BLaER1 (cell line): ENCODE measurements around the gene SCUBE1.

ENCODE experiments used
- H3K27ac ChIP-seq: shearing (Covaris generic); formaldehyde crosslinking; 2 replicates; pipeline ENCODE4 v1.8.1; 2022
- H3K27me3 ChIP-seq: shearing (Covaris generic); formaldehyde crosslinking; 2 replicates; pipeline ENCODE4 v1.8.1; 2022
- H3K36me3 ChIP-seq: shearing (Covaris generic); formaldehyde crosslinking; 2 replicates; pipeline ENCODE4 v1.8.1; 2022
- H3K4me1 ChIP-seq: shearing (Covaris generic); formaldehyde crosslinking; 2 replicates; pipeline ENCODE4 v1.8.1; 2022
- H3K4me2 ChIP-seq: shearing (Covaris generic); formaldehyde crosslinking; 2 replicates; pipeline ENCODE4 v1.8.1; 2022
- H3K4me3 ChIP-seq: shearing (Covaris generic); formaldehyde crosslinking; 2 replicates; pipeline ENCODE4 v1.8.1; 2022
- H3K9ac ChIP-seq: shearing (Covaris generic); formaldehyde crosslinking; 2 replicates; pipeline ENCODE4 v1.8.1; 2022
- H3K9me3 ChIP-seq: shearing (Covaris generic); formaldehyde crosslinking; 2 replicates; pipeline ENCODE4 v1.8.1; 2022
- H4K20me1 ChIP-seq: shearing (Covaris generic); formaldehyde crosslinking; 2 replicates; pipeline ENCODE4 v1.8.1; 2022
- Cebpa-rat ChIP-seq: shearing (Covaris generic); IDR thresholded peaks from 2 replicates; pipeline ENCODE4 v1.8.1; 2022

SCUBE1 gene

GRCh38 chr22:43228863-43229262 is 114.3 kb downstream of the SCUBE1 start:
- H4K20me1 ChIP-seq = no peaks in the 10 kb centered on the region
- H3K27ac ChIP-seq = no peak overlapping the region
- no peak overlapping the region; the same call in 1 of the 2 replicates for H3K4me2 ChIP-seq
- no peak for TF ChIP-seq Cebpa-rat
- H3K36me3 ChIP-seq = no peaks in the 10 kb centered on the region
- H3K9ac ChIP-seq = no peak overlapping the region
- no peaks in the 10 kb centered on the region for H3K27me3 ChIP-seq
- no peaks in the 10 kb centered on the region for H3K9me3 ChIP-seq
- H3K4me3 ChIP-seq = no peak overlapping the region
- peaks cover 62% of the 10 kb centered on the region for H3K4me1 ChIP-seq

- H3K9me3 ChIP-seq = no peaks in the 10 kb centered on the region
- no peaks in the 10 kb centered on the region for H3K36me3 ChIP-seq
- 0 out of 2 replicates have a peak overlapping the region, but pooled peaks have one; percentile 18 for H3K27ac ChIP-seq
- TF ChIP-seq Cebpa-rat = no peak
- H4K20me1 ChIP-seq = no peaks in the 10 kb centered on the region
- H3K4me2 ChIP-seq = peak overlapping the region; percentile 70
- no peaks in the 10 kb centered on the region for H3K27me3 ChIP-seq
- H3K4me3 ChIP-seq = no peak overlapping the region
- H3K4me1 ChIP-seq = peaks cover 66% of the 10 kb centered on the region
- no peak overlapping the region for H3K9ac ChIP-seq
These were observed 114.8 kb downstream of the SCUBE1 start for GRCh38 chr22:43228330-43228729.

GRCh38 chr22:43227239-43227630 is 115.9 kb downstream of the SCUBE1 start:
- Histone ChIP-seq H3K27ac (0 out of 2 replicates have a peak overlapping the region, but pooled peaks have one; percentile 22), H3K4me3 (no peak overlapping the region), H4K20me1 (no peaks in the 10 kb centered on the region), H3K4me2 (peak overlapping the region; percentile 70), H3K4me1 (peaks cover 75% of the 10 kb centered on the region), H3K9ac (peak overlapping the region; percentile 36; the same call in 1 of the 2 replicates), H3K27me3 (no peaks in the 10 kb centered on the region), H3K36me3 (no peaks in the 10 kb centered on the region), H3K9me3 (no peaks in the 10 kb centered on the region)
- TF ChIP-seq Cebpa-rat = no peak

DNA sequence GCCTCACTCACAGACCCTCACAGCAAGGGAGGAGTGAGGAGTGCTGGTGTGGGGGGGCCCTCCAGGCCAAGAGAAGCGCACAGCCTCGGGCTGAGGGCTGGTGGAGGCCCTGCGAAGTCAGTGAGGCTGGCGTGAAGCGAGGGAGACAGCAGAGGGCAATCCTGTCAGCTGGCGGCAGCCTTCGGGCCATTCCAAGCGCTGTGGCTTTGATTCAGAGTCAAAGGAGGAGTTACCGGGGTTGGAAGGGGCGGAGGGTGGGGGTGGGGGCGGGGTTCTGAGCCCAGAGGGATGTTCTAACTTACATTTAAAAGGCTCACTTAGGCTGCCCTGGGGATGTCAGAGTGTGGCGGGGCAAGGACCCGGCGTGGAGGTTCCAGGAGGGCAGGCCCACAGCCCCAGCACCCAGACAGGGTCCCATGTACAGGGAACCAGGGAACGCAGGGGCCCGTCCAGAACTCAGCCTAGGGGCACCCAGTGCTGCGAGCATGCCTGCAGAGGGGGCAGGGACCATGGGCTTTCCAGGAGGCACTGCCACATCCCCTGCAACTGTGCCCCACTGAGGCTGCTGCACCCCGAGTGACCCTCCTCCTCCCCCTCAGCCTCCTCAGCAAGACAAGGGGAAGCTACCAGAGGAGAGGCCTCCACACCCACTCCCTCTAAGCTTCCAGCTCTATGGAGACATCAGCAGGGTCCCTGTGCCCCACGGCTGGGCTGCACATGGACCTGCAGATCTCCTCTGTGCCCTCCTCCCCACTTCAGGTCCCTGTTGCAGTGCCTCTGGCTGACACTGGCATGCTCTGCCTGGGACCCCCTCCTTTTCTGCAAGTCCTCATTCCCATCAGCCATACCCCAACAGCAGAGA is 116.6 kb downstream of the SCUBE1 start:
- H3K4me2 ChIP-seq = peak overlapping the region; percentile 70
- H3K4me1 ChIP-seq = peaks cover 70% of the 10 kb centered on the region
- H3K27me3 ChIP-seq = no peaks in the 10 kb centered on the region
- no peaks in the 10 kb centered on the region for H3K9me3 ChIP-seq
- TF ChIP-seq Cebpa-rat = no peak
- peak overlapping the region; percentile 22; the same call in 1 of the 2 replicates for H3K27ac ChIP-seq
- H3K4me3 ChIP-seq = no peak overlapping the region
- no peaks in the 10 kb centered on the region for H4K20me1 ChIP-seq
- H3K9ac ChIP-seq = peak overlapping the region; percentile 36; the same call in 1 of the 2 replicates
- no peaks in the 10 kb centered on the region for H3K36me3 ChIP-seq

- Histone ChIP-seq H3K4me3 (no peak overlapping the region), H4K20me1 (no peaks in the 10 kb centered on the region), H3K9me3 (no peaks in the 10 kb centered on the region), H3K4me2 (no peak overlapping the region), H3K27me3 (no peaks in the 10 kb centered on the region), H3K27ac (no peak overlapping the region), H3K4me1 (peaks cover 60% of the 10 kb centered on the region), H3K36me3 (no peaks in the 10 kb centered on the region), H3K9ac (no peak overlapping the region)
- no peak for TF ChIP-seq Cebpa-rat
These were observed 117.6 kb downstream of the SCUBE1 start for GRCh38 chr22:43225609-43226008.

- Histone ChIP-seq H3K4me2 (peak overlapping the region; percentile 27), H3K27ac (no peak overlapping the region), H4K20me1 (no peaks in the 10 kb centered on the region), H3K27me3 (no peaks in the 10 kb centered on the region), H3K4me3 (no peak overlapping the region), H3K4me1 (peaks cover 38% of the 10 kb centered on the region), H3K9me3 (no peaks in the 10 kb centered on the region), H3K36me3 (no peaks in the 10 kb centered on the region), H3K9ac (no peak overlapping the region)
- TF ChIP-seq Cebpa-rat = no peak
These were observed 120.2 kb downstream of the SCUBE1 start for GRCh38 chr22:43222987-43223386.

DNA sequence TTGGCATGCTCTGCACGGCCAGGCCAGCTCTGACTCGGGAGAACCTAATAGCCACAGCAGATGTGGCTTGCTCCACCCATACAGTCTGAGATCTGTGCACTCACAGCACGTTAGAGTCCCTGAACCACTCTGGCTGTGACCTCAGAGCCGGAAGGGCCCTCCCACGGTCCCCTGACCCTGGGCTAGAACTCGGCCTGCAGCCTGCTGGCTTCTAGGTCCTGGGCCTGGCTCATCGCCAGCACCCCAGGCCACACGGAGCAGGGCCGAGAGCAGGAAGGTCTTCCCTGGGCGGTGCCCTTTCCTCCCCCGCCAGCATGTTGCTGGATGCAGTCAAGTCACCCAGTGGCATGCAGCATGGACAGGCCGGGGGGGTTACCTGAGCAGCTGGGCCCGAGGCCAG is 120.9 kb downstream of the SCUBE1 start:
- Histone ChIP-seq H3K4me3 (no peak overlapping the region), H3K9me3 (no peaks in the 10 kb centered on the region), H4K20me1 (no peaks in the 10 kb centered on the region), H3K27me3 (no peaks in the 10 kb centered on the region), H3K9ac (no peak overlapping the region), H3K4me2 (no peak overlapping the region), H3K27ac (no peak overlapping the region), H3K4me1 (peaks cover 31% of the 10 kb centered on the region), H3K36me3 (no peaks in the 10 kb centered on the region)
- no peak for TF ChIP-seq Cebpa-rat

- no peak overlapping the region for H3K4me2 ChIP-seq
- peaks cover 18% of the 10 kb centered on the region for H3K4me1 ChIP-seq
- H3K9me3 ChIP-seq = no peaks in the 10 kb centered on the region
- H3K27ac ChIP-seq = no peak overlapping the region
- TF ChIP-seq Cebpa-rat = no peak
- H3K36me3 ChIP-seq = no peaks in the 10 kb centered on the region
- H3K4me3 ChIP-seq = no peak overlapping the region
- no peaks in the 10 kb centered on the region for H3K27me3 ChIP-seq
- no peaks in the 10 kb centered on the region for H4K20me1 ChIP-seq
- H3K9ac ChIP-seq = no peak overlapping the region
These were observed 122.4 kb downstream of the SCUBE1 start for GRCh38 chr22:43220625-43221380.

DNA sequence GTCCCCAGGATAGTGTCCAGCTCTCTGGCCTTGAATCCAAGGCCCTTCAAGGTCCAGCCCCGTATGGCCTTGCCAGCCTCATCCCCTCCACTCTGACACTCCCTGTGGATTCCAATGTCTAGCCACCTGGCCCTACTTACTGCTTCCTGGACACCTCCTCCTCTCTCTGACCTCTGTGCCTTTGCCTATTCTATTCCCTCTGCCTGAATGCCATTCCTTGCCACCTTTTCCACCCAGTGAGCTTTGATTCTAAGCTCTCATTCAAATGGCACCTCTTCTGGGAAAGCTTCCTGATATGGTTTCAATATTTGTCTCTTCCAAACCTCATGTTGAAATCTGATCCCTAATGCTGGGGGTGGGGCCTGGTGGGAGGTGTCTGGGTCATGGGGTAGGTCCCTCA is 124.4 kb downstream of the SCUBE1 start:
- Histone ChIP-seq H3K27ac (no peak overlapping the region), H3K27me3 (no peaks in the 10 kb centered on the region), H3K36me3 (no peaks in the 10 kb centered on the region), H3K4me3 (no peak overlapping the region), H3K9ac (no peak overlapping the region), H3K9me3 (no peaks in the 10 kb centered on the region), H3K4me1 (peaks cover 12% of the 10 kb centered on the region), H4K20me1 (no peaks in the 10 kb centered on the region), H3K4me2 (no peak overlapping the region)
- no peak for TF ChIP-seq Cebpa-rat
